Mesenchymal stem cell (in vitro differentiated cells and primary cell): ENCODE measurements around the gene ANKH.

Experiments used
- DNase-seq: peaks from one replicate; pipeline ENCODE4 v3.0.0-alpha.2; 2013
- H2AFZ ChIP-seq: one replicate; pipeline ENCODE4 v1.6.1; 2013; ENCODE audit warnings: low read depth, mild to moderate bottlenecking, control low read depth, inconsistent platforms, low read length, moderate library complexity
- H2AK5ac ChIP-seq: 2 replicates; pipeline ENCODE4 v1.6.1; 2013; ENCODE audit warnings: low read length, moderate library complexity, mild to moderate bottlenecking, inconsistent platforms; ENCODE audit not compliant: severe bottlenecking
- H2BK120ac ChIP-seq: one replicate; pipeline ENCODE4 v1.6.1; 2013; ENCODE audit warnings: low read depth, mild to moderate bottlenecking, inconsistent platforms, low read length, moderate library complexity
- H2BK12ac ChIP-seq, 2 experiments: one replicate each; pipeline ENCODE4 v1.6.1; 2013; ENCODE audit warnings: inconsistent platforms in 2 of 2, low read length in 2 of 2, mild to moderate bottlenecking in 2 of 2, moderate library complexity in 2 of 2, control low read depth in 1 of 2
- H2BK15ac ChIP-seq: one replicate; pipeline ENCODE4 v1.6.1; 2013; ENCODE audit warnings: mild to moderate bottlenecking, low read depth, inconsistent platforms; ENCODE audit not compliant: poor library complexity, severe bottlenecking
- H2BK5ac ChIP-seq: 2 replicates; pipeline ENCODE4 v1.6.1; 2013; ENCODE audit warnings: low read depth, mild to moderate bottlenecking, low read length, control low read depth, inconsistent platforms; ENCODE audit not compliant: poor library complexity, severe bottlenecking
- H3K14ac ChIP-seq, 2 experiments: one replicate each; pipeline ENCODE4 v1.6.1; 2013; ENCODE audit warnings: inconsistent platforms in 2 of 2, low read length in 2 of 2, control low read depth in 1 of 2, mild to moderate bottlenecking in 1 of 2, moderate library complexity in 1 of 2
- H3K18ac ChIP-seq, 2 experiments: one replicate each; pipeline ENCODE4 v1.6.1; 2013; ENCODE audit warnings: inconsistent platforms in 2 of 2, low read length in 2 of 2, control low read depth in 1 of 2, low read depth in 1 of 2, mild to moderate bottlenecking in 1 of 2
- H3K23ac ChIP-seq, 2 experiments: one replicate each; pipeline ENCODE4 v1.6.1; 2013; ENCODE audit warnings: inconsistent platforms in 2 of 2, low read length in 2 of 2, mild to moderate bottlenecking in 2 of 2, moderate library complexity in 2 of 2, control low read depth in 1 of 2
- H3K27ac ChIP-seq: 2 replicates; pipeline ENCODE4 v1.5.1; 2013; ENCODE audit warnings: mild to moderate bottlenecking, moderate library complexity, low read length, control low read depth, inconsistent platforms; ENCODE audit not compliant: poor library complexity, severe bottlenecking
- H3K27me3 ChIP-seq, 2 experiments: 2 replicates each; pipeline versions ENCODE4 v1.6.1 to v1.7.0; 2013; ENCODE audit warnings: low read length in 2 of 2, mild to moderate bottlenecking in 2 of 2, moderate library complexity in 2 of 2, control low read depth in 1 of 2, inconsistent platforms in 1 of 2; ENCODE audit not compliant: control insufficient read depth in 1 of 2, insufficient read depth in 1 of 2
- H3K36me3 ChIP-seq, 2 experiments: 2 replicates each; pipeline versions ENCODE4 v1.6.1 to v1.7.0; 2013; ENCODE audit warnings: low read length in 2 of 2, control low read depth in 1 of 2, inconsistent platforms in 1 of 2, low read depth in 1 of 2, mild to moderate bottlenecking in 1 of 2; ENCODE audit not compliant: insufficient read depth in 2 of 2, control insufficient read depth in 1 of 2
- H3K4ac ChIP-seq, 2 experiments: one replicate each; pipeline ENCODE4 v1.6.1; 2013; ENCODE audit warnings: inconsistent platforms in 2 of 2, low read length in 2 of 2, mild to moderate bottlenecking in 2 of 2, moderate library complexity in 2 of 2, control low read depth in 1 of 2, low read depth in 1 of 2
- H3K4me1 ChIP-seq: 2 replicates; pipeline ENCODE4 v1.6.1; 2013; ENCODE audit warnings: low read depth, low read length, control low read depth; ENCODE audit not compliant: control insufficient read depth, insufficient read depth
- H3K4me2 ChIP-seq: 2 replicates; pipeline ENCODE4 v1.6.1; 2013; ENCODE audit warnings: low read length, mild to moderate bottlenecking, inconsistent platforms; ENCODE audit not compliant: poor library complexity, severe bottlenecking
- H3K4me3 ChIP-seq, 2 experiments: 2 replicates each; pipeline versions ENCODE4 v1.5.1 to v1.7.0; 2013; ENCODE audit warnings: low read length in 2 of 2, mild to moderate bottlenecking in 2 of 2, control low read depth in 1 of 2, low read depth in 1 of 2; ENCODE audit not compliant: insufficient read depth in 1 of 2
- H3K79me1 ChIP-seq: replicated peaks from 2 replicates; pipeline ENCODE4 v1.6.1; 2013; ENCODE audit warnings: mild to moderate bottlenecking, control low read depth, low read length, inconsistent platforms; ENCODE audit not compliant: poor library complexity, severe bottlenecking
- H3K9ac ChIP-seq: 2 replicates; pipeline ENCODE4 v1.7.0; 2013; ENCODE audit warnings: mild to moderate bottlenecking, low read length, moderate library complexity
- H3K9me3 ChIP-seq: 2 replicates; pipeline ENCODE4 v1.7.0; 2013; ENCODE audit warnings: mild to moderate bottlenecking, low read length; ENCODE audit not compliant: control insufficient read depth
- H4K8ac ChIP-seq: one replicate; pipeline ENCODE4 v1.6.1; 2013; ENCODE audit warnings: inconsistent platforms, mild to moderate bottlenecking, low read length, moderate library complexity
- H4K91ac ChIP-seq: one replicate; pipeline ENCODE4 v1.6.1; 2013; ENCODE audit warnings: mild to moderate bottlenecking, low read length, inconsistent platforms
- WGBS: methylation state at CpG from one replicate; pipeline ENCODE4 v1.1.7; 2013; ENCODE audit warnings: mixed read lengths; 5-methylcytosine and 5-hydroxymethylcytosine counted together

The ANKH gene

DNA sequence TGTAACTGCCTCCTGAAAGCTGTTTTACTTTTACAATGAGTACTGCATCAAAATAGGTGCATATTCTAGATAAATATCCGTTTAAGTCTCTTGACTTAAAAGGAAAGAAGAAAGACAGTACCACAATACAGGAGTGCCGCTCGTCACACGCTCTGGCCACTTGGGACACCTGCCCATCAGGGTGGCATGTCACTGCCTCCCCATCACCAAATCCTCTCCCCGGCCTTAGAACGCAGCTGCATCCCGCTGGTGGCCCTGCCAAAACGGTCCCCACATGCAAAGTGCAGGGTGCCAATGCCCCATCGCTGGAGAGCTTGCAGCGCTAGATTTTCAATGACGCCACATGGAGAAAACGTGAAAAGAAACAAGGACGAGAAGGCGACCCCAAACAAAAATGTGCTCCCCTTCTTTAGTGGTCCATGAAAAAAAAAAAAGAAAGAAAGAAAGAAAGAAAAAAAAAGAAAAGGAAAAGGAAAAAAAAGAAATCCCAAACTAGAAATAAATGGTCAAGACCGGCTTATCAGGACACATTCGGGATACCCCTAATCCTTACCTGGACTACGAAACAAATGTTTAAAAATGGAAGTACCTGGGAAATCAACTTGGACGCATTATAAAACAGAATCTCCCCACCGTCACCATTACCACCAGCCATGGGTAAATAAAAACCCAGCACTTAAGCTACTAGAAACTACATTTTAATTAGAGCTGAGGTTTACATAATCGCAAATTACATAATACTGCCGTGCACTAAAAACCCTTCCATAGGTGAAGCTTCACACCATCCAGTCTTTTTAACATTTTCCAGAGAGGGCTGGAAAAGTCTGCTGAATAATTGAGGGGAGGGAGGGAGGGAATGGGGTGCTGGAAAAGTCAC, 1.0 kb downstream of the ANKH start:
- Histone ChIP-seq H3K9ac (peak overlapping the region; percentile 90), H3K18ac (peak overlapping the region in 1 of 2 experiments; percentile 70), H2BK12ac (no peak overlapping the region), H2AFZ (no peak overlapping the region), H3K4me2 (peak overlapping the region; percentile 97), H3K4me3 (peak overlapping the region; percentile 82), H3K27me3 (peaks cover 0 to 15% of the 10 kb centered on the region in 2 experiments), H2BK15ac (no peak overlapping the region), H3K36me3 (no peaks in the 10 kb centered on the region), H3K9me3 (no peaks in the 10 kb centered on the region), H2BK5ac (no peak overlapping the region), H3K27ac (no peak overlapping the region), H4K8ac (peak overlapping the region; percentile 64), H3K4ac (no peak overlapping the region), H4K91ac (peak overlapping the region; percentile 61), H2AK5ac (no peak overlapping the region), H3K4me1 (peaks cover 8% of the 10 kb centered on the region), H3K14ac (no peak overlapping the region), H3K23ac (no peak overlapping the region), H3K79me1 (peaks cover 5% of the 10 kb centered on the region), H2BK120ac (no peak overlapping the region)
- WGBS = 28% methylated on average over 18 of the region's 21 CpGs
- no peak for DNase-seq

DNA sequence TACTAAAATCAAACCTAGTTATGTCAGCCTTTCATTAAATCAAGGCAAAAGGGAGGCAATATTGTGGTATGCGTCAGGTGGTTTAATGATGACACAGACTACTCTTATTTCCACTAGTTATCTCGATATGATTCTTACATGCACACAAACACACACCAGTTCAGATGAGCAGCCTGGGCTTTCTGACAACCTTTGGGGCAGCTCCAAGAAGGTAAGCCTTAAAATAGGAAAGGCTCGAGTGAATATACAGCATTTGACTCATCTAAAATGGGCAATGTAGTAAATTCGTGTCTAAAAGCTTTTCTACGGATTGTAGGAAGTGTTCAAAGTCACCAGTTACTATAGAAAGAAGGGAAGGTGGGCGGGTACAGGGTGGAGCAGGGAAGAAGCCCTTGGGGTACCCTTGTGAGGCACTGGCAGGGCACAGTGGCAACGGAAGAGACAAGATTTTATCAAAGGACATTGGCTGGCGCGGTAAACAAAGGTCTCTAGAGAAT, 1.9 kb downstream of the ANKH start:
- peak overlapping the region in 1 of 2 experiments; percentile 82 for H3K4me3 ChIP-seq
- H3K18ac ChIP-seq = no peak overlapping the region
- no peak overlapping the region for H3K4ac ChIP-seq
- H3K79me1 ChIP-seq = peaks cover 5% of the 10 kb centered on the region
- H3K14ac ChIP-seq = no peak overlapping the region
- peaks cover 0 to 15% of the 10 kb centered on the region in 2 experiments for H3K27me3 ChIP-seq
- H3K9ac ChIP-seq = peak overlapping the region; percentile 90
- no peaks in the 10 kb centered on the region for H3K9me3 ChIP-seq
- no peak overlapping the region for H4K8ac ChIP-seq
- no peak overlapping the region for H2AFZ ChIP-seq
- no peak overlapping the region for H2BK15ac ChIP-seq
- H4K91ac ChIP-seq = no peak overlapping the region
- H2BK12ac ChIP-seq = no peak overlapping the region
- no peaks in the 10 kb centered on the region for H3K36me3 ChIP-seq
- H3K23ac ChIP-seq = no peak overlapping the region
- no peak overlapping the region for H3K4me2 ChIP-seq
- no peak overlapping the region for H2BK120ac ChIP-seq
- peaks cover 8% of the 10 kb centered on the region for H3K4me1 ChIP-seq
- DNase-seq = no peak
- no peak overlapping the region for H2AK5ac ChIP-seq
- H3K27ac ChIP-seq = no peak overlapping the region
- H2BK5ac ChIP-seq = no peak overlapping the region
- 70% methylated on average over 6 of the region's 9 CpGs for WGBS

- H3K18ac ChIP-seq = no peak overlapping the region
- H3K27me3 ChIP-seq = peaks cover 0 to 15% of the 10 kb centered on the region in 2 experiments
These were observed 2.3 kb downstream of the ANKH start for GRCh38 chr5:14869233-14869632.

DNA sequence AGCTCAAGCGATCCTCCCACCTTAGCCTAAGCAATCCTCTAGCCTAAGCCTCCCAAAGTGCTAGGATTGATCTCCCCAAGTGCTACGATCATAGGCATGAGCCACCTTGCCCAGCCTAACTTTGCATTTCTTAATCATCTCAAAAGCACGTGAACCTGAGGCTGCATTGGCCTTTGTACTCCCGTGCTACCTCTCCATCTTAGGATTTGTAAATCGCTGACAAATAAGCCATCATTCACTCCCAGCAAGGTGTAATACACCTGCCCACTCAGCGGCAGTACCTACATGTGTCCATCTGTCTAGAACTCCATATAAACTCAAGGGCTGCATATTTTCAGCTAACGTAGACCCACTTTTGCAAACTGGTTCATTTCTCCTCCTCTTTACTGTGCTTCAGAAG, 2.8 kb downstream of the ANKH start:
- peaks cover 5% of the 10 kb centered on the region for H3K79me1 ChIP-seq
- no peaks in the 10 kb centered on the region for H3K36me3 ChIP-seq
- H2BK12ac ChIP-seq = no peak overlapping the region
- H2AK5ac ChIP-seq = no peak overlapping the region
- no peak overlapping the region for H3K27ac ChIP-seq
- H3K18ac ChIP-seq = no peak overlapping the region
- no peak overlapping the region for H2BK120ac ChIP-seq
- no peak overlapping the region for H4K91ac ChIP-seq
- no peak overlapping the region for H3K23ac ChIP-seq
- H3K4me3 ChIP-seq = peak overlapping the region in 1 of 2 experiments; percentile 82
- H2BK15ac ChIP-seq = no peak overlapping the region
- no peak for DNase-seq
- 71% methylated on average over 7 of the region's 7 CpGs for WGBS
- H3K4ac ChIP-seq = no peak overlapping the region
- no peak overlapping the region for H4K8ac ChIP-seq
- H3K4me1 ChIP-seq = peaks cover 8% of the 10 kb centered on the region
- peaks cover 0 to 15% of the 10 kb centered on the region in 2 experiments for H3K27me3 ChIP-seq
- peak overlapping the region; percentile 90 for H3K9ac ChIP-seq
- H3K9me3 ChIP-seq = no peaks in the 10 kb centered on the region
- no peak overlapping the region for H2AFZ ChIP-seq
- H2BK5ac ChIP-seq = no peak overlapping the region
- H3K14ac ChIP-seq = no peak overlapping the region
- H3K4me2 ChIP-seq = no peak overlapping the region

More at GRCh38 chr5:14869233-14869632, 2.3 kb downstream of the ANKH start:
- Histone ChIP-seq H3K36me3 (no peaks in the 10 kb centered on the region), H3K14ac (no peak overlapping the region), H2AFZ (no peak overlapping the region), H2BK12ac (no peak overlapping the region), H4K8ac (no peak overlapping the region), H2AK5ac (no peak overlapping the region), H3K27ac (no peak overlapping the region), H2BK120ac (no peak overlapping the region), H3K4me2 (no peak overlapping the region), H3K23ac (no peak overlapping the region), H3K9ac (peak overlapping the region; percentile 90), H2BK5ac (no peak overlapping the region), H3K4me1 (peaks cover 8% of the 10 kb centered on the region), H3K4me3 (peak overlapping the region in 1 of 2 experiments; percentile 82), H2BK15ac (no peak overlapping the region), H3K4ac (no peak overlapping the region), H4K91ac (no peak overlapping the region), H3K79me1 (peaks cover 5% of the 10 kb centered on the region), H3K9me3 (no peaks in the 10 kb centered on the region)
- WGBS = 100% methylated on average over 1 of the region's 2 CpGs
- no peak for DNase-seq
